Measurements from ENCODE around the gene SLC7A4. TPM values are rescaled to one million over a fixed set of nuclear protein-coding genes. Genes with fewer than 3 reads are reported as not detected.

Gene SLC7A4
- total RNA-seq, 1 experiment from 2014 or later = not detected

DNA sequence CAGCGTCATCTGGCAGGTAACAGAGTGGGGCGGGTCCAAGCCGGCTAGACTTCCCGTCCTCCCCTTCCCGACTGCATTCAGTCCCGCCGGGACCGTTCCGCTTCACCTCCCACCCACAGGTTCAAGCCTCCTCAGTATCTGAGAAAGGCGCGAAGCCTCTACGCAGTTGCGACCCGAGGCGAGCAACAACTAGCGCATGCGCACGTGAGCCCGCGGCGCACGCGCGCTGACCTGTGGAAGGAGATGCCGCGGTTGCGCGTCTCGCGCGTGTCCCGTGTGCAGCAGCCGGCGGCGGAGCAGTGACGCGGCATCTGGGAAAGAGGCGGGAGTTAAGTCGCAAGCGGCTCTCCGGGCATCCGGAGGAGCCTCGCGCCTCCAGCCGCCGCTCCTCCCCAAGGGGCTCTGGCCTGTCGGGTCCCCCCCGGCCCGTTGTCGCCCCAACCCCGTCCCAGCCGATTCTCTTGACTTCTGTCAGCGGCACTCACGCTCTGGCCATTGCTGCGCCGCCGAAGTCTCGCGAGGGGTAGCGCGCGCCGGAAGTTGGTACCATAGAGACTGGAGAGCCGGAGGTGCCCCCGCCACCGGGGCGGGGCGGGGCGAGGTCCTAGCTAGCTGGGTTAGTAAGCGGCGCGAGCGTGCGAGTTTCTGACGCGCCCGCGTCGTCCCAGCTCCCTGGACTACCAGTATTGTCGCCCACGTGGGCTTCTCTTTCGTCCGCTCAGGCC lies 30.6 kb downstream of the SLC7A4 start, which contains the start of gene THAP7:
TSS of gene THAP7 (minus strand) at position 518 of the 725 bp plus-strand sequence. CDS start at position 311, 207 bp downstream.
- ChIA-PET POLR2A (interaction anchor here (0.6 to 3.0 kb wide), 17 partner anchors 10 to 885 kb away, joined by 3 to 26 read pairs (median 6); partner anchors contain the start of genes CRKL, LRRC74B, LZTR1 and P2RX6), CTCF (interaction anchor here (0.9 to 3.2 kb wide), 3 partner anchors 11 to 116 kb away, joined by 3 to 12 read pairs (median 3); no protein-coding TSS in a partner anchor)
- Mint-ChIP-seq H3K36me3 (ENCODE audit: insufficient read depth, unreplicated experiment) (peaks cover 13% of the 10 kb centered on the region), H3K9me3 (ENCODE audit: unreplicated experiment) (no peaks in the 10 kb centered on the region), H3K4me1 (ENCODE audit: insufficient read depth, unreplicated experiment) (peaks cover 10% of the 10 kb centered on the region), H3K27ac (ENCODE audit: low read depth, unreplicated experiment) (peak within 1 kb of the TSS; percentile 98), H3K27me3 (ENCODE audit: insufficient read depth, unreplicated experiment) (no peaks in the 10 kb centered on the region), H3K4me3 (ENCODE audit: unreplicated experiment) (peak within 1 kb of the TSS; percentile 87)
- TF ChIP-seq CTCF (IDR thresholded peaks at IDR 0.05; ENCODE audit: unreplicated experiment) = no peak
- peak; percentile 94 for DNase-seq (ENCODE audit: unreplicated experiment)
- intact Hi-C loops (cut with micrococcal nuclease) = loop anchor here (1.0 to 5.0 kb wide), 2 partner anchors 37 to 114 kb away; no protein-coding TSS in a partner anchor
- BruUV-seq (replicated peaks) = TSS peak; percentile 70

DNA sequence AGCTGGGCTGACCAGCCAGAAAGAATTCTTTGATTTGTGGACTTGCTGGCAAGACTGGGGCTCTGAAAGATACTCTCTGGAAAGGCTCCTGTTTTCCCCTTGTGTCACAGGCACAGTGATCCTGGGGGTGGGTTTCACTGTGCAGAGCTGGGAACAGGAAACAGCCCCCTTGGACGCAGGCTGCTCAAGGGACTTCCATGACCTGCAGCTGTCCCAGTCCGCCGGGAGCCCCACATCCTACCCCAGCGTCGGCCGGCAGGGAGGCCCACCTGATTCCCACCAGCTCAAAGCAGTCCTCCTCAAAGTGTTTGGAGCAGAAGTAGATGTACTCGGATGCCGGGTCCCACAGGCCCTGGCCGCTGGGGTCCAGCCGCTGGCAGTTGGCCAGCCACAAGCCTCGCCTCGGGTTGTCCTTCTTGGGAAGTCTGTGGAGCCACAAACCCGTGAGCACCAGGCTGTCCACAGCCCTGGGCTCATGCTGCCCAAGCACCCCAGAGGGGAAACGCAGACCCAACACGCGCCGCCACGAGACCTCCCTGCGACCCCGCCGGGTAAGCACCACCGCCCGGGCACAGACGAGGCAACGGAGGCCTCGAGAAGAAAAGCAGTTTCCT lies 31.3 kb downstream of the SLC7A4 start:
- peaks cover 10% of the 10 kb centered on the region for H3K4me1 Mint-ChIP-seq (ENCODE audit: insufficient read depth, unreplicated experiment)
- no TSS peak for BruUV-seq (replicated peaks)
- H3K4me3 Mint-ChIP-seq (ENCODE audit: unreplicated experiment) = peak overlapping the region; percentile 87
- DNase-seq (ENCODE audit: unreplicated experiment) = no peak
- H3K36me3 Mint-ChIP-seq (ENCODE audit: insufficient read depth, unreplicated experiment) = peaks cover 13% of the 10 kb centered on the region
- H3K9me3 Mint-ChIP-seq (ENCODE audit: unreplicated experiment) = no peaks in the 10 kb centered on the region
- H3K27ac Mint-ChIP-seq (ENCODE audit: low read depth, unreplicated experiment) = peak overlapping the region; percentile 98
- TF ChIP-seq CTCF (IDR thresholded peaks at IDR 0.05; ENCODE audit: unreplicated experiment) = no peak
- intact Hi-C loops (cut with micrococcal nuclease) = loop anchor here (5.0 kb wide), 1 partner anchor 114 kb away; no protein-coding TSS in a partner anchor
- ChIA-PET POLR2A (interaction anchor here (0.5 to 2.5 kb wide), 10 partner anchors 10 to 646 kb away, joined by 3 to 18 read pairs (median 3); partner anchors contain the start of genes LRRC74B and LZTR1), CTCF (interaction anchor here (0.8 to 1.4 kb wide), 3 partner anchors 19 to 116 kb away, joined by 3 to 5 read pairs (median 3); partner anchors contain the start of gene LZTR1)
- no peaks in the 10 kb centered on the region for H3K27me3 Mint-ChIP-seq (ENCODE audit: insufficient read depth, unreplicated experiment)

DNA sequence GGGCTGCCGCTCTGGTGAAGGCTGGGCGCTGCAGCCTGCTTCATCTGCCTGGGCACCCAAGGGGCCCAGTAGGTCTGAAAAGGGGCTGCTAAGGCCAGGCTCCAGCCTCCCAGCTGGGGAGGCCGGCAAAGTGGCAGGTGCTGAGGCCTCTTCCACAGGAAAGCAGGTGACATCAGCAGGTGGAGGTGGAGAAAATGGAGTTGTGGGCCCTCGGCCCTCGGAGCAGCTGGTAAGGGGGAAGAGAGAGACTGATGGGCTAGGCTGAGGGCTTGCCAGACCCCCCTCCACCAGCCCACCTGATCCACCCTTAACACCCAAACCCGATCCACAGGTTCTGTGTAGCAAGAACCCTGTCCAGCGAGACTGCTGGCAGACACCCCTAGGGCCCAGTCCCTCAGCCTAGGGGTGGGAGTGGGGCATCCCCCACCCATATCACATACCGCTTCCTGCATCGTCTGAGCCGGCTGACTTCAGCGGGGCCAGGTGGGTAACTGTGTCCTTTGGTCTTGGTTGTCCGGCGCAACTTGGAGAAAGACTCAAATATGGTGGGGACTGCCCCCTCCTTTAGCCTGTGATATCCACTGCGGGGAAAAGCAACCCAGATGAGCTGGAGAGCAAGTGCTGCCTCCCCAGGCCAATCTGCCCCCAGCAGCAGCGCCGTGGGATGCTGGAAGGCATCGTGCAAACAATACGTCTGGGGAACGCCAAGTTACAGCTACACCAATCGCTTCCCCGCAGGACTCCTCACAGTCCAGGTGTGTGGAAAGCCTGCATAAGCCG lies 32.0 kb downstream of the SLC7A4 start:
- ChIA-PET CTCF (interaction anchor here (0.8 to 1.4 kb wide), 3 partner anchors 18 to 115 kb away, joined by 3 to 5 read pairs (median 3); partner anchors contain the start of gene LZTR1), POLR2A (interaction anchor here (0.5 to 2.0 kb wide), 12 partner anchors 9 to 749 kb away, joined by 3 to 7 read pairs (median 3); partner anchors contain the start of genes LRRC74B, LZTR1 and P2RX6)
- no TSS peak for BruUV-seq (replicated peaks)
- Mint-ChIP-seq H3K4me3 (ENCODE audit: unreplicated experiment) (peak overlapping the region; percentile 87), H3K27me3 (ENCODE audit: insufficient read depth, unreplicated experiment) (no peaks in the 10 kb centered on the region), H3K9me3 (ENCODE audit: unreplicated experiment) (no peaks in the 10 kb centered on the region), H3K4me1 (ENCODE audit: insufficient read depth, unreplicated experiment) (peaks cover 10% of the 10 kb centered on the region), H3K27ac (ENCODE audit: low read depth, unreplicated experiment) (no peak overlapping the region), H3K36me3 (ENCODE audit: insufficient read depth, unreplicated experiment) (peaks cover 13% of the 10 kb centered on the region)
- TF ChIP-seq CTCF (IDR thresholded peaks at IDR 0.05; ENCODE audit: unreplicated experiment) = no peak
- intact Hi-C loops (cut with micrococcal nuclease) = loop anchor here (5.0 kb wide), 1 partner anchor 113 kb away; no protein-coding TSS in a partner anchor
- no peak for DNase-seq (ENCODE audit: unreplicated experiment)
